T1000 (cell line): ENCODE data around the gene MPZ.
"Not testable (repeated sequence)": the region's sequence is repeated elsewhere in the genome, so short reads cannot be mapped to it uniquely, and the experiment has no call there.

ENCODE experiments used
- DNase-seq: peaks from one replicate; lab custom pipeline; 2025; ENCODE audit warnings: mixed read lengths; lab: John Stamatoyannopoulos, UW

Gene MPZ

GRCh38 chr1:161255302-161255701 is 54.5 kb downstream of the MPZ start:
- DNase-seq = not testable (repeated sequence)
